ENCODE data around the gene EXOSC5.

The EXOSC5 gene

DNA sequence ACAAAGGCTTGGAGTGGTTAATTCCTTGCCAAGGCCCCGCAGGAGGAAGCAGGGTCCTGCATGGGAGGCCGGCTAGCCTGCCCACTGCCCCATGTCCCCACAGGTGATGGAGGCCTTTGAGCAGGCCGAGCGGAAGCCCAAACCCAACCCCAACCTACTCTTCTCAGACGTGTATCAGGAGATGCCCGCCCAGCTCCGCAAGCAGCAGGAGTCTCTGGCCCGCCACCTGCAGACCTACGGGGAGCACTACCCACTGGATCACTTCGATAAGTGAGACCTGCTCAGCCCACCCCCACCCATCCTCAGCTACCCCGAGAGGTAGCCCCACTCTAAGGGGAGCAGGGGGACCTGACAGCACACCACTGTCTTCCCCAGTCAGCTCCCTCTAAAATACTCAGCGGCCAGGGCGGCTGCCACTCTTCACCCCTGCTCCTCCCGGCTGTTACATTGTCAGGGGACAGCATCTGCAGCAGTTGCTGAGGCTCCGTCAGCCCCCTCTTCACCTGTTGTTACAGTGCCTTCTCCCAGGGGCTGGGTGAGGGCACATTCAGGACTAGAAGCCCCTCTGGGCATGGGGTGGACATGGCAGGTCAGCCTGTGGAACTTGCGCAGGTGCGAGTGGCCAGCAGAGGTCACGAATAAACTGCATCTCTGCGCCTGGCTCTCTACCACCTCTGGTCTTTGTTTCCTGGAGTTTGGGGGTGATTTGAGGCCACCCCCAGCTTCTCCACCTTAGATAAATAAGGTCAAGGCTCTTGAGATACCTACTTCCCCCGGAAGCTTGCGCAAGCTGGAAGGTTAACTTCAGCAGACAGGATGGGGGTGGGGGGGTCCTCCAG lies 27.4 kb upstream of the EXOSC5 start:
- Histone ChIP-seq H3K9me3 (ENCODE audit: insufficient read depth, low read depth, low read length) (no peaks in the 10 kb centered on the region), H3K9me2 (replicated peaks; ENCODE audit: low read depth, low read length) (no peaks in the 10 kb centered on the region), H3K4me2 (ENCODE audit: low read depth, low read length, poor library complexity, severe bottlenecking) (no peak overlapping the region), H3K36me3 (ENCODE audit: insufficient read depth, low read length) (peaks cover 30% of the 10 kb centered on the region; the same call in 1 of the 2 replicates), H3K79me2 (ENCODE audit: insufficient read depth, low read length) (no peaks in the 10 kb centered on the region), H3K27me3 (ENCODE audit: insufficient read depth, low read length, poor library complexity, severe bottlenecking) (no peaks in the 10 kb centered on the region), H3F3A (ENCODE audit: low read depth) (no peaks in the 10 kb centered on the region), H2AFZ (ENCODE audit: low read length) (no peak overlapping the region), H4K20me1 (ENCODE audit: insufficient read depth, low read length, poor library complexity, severe bottlenecking) (no peaks in the 10 kb centered on the region), H3K4me1 (ENCODE audit: insufficient read depth, low read length, poor library complexity, severe bottlenecking) (peaks cover 18% of the 10 kb centered on the region), H3K9ac (ENCODE audit: low read depth, low read length, poor library complexity, severe bottlenecking) (no peak overlapping the region), H3K4me3 (ENCODE audit: low read length, poor library complexity, severe bottlenecking) (no peak overlapping the region)
- TF ChIP-seq, protein P1, sequence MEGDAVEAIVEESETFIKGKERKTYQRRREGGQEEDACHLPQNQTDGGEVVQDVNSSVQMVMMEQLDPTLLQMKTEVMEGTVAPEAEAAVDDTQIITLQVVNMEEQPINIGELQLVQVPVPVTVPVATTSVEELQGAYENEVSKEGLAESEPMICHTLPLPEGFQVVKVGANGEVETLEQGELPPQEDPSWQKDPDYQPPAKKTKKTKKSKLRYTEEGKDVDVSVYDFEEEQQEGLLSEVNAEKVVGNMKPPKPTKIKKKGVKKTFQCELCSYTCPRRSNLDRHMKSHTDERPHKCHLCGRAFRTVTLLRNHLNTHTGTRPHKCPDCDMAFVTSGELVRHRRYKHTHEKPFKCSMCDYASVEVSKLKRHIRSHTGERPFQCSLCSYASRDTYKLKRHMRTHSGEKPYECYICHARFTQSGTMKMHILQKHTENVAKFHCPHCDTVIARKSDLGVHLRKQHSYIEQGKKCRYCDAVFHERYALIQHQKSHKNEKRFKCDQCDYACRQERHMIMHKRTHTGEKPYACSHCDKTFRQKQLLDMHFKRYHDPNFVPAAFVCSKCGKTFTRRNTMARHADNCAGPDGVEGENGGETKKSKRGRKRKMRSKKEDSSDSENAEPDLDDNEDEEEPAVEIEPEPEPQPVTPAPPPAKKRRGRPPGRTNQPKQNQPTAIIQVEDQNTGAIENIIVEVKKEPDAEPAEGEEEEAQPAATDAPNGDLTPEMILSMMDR (conservative IDR thresholded peaks at IDR 0.05; ENCODE audit: low read length) = no peak
- TF ChIP-seq EZH2phosphoT487 (IDR thresholded peaks at IDR 0.05; ENCODE audit: borderline replicate concordance) = no peak

GRCh38 chr19:41422955-41423354 lies 25.8 kb upstream of the EXOSC5 start:
- no peaks in the 10 kb centered on the region for H3K79me2 ChIP-seq (ENCODE audit: insufficient read depth, low read length)
- H3K36me3 ChIP-seq (ENCODE audit: insufficient read depth, low read length) = peaks cover 38% of the 10 kb centered on the region; the same call in 1 of the 2 replicates
- no peaks in the 10 kb centered on the region for H3K9me2 ChIP-seq (replicated peaks; ENCODE audit: low read depth, low read length)
- no peaks in the 10 kb centered on the region for H4K20me1 ChIP-seq (ENCODE audit: insufficient read depth, low read length, poor library complexity, severe bottlenecking)
- no peaks in the 10 kb centered on the region for H3K27me3 ChIP-seq (ENCODE audit: insufficient read depth, low read length, poor library complexity, severe bottlenecking)
- no peak overlapping the region for H3K4me3 ChIP-seq (ENCODE audit: low read length, poor library complexity, severe bottlenecking)
- H2AFZ ChIP-seq (ENCODE audit: low read length) = no peak overlapping the region
- H3K9me3 ChIP-seq (ENCODE audit: insufficient read depth, low read depth, low read length) = no peaks in the 10 kb centered on the region
- no peak overlapping the region for H3K9ac ChIP-seq (ENCODE audit: low read depth, low read length, poor library complexity, severe bottlenecking)
- H3K4me2 ChIP-seq (ENCODE audit: low read depth, low read length, poor library complexity, severe bottlenecking) = no peak overlapping the region
- TF ChIP-seq EZH2phosphoT487 (IDR thresholded peaks at IDR 0.05; ENCODE audit: borderline replicate concordance) = no peak
- TF ChIP-seq, protein P1 (conservative IDR thresholded peaks at IDR 0.05; ENCODE audit: low read length) = no peak
- no peaks in the 10 kb centered on the region for H3F3A ChIP-seq (ENCODE audit: low read depth)
- H3K4me1 ChIP-seq (ENCODE audit: insufficient read depth, low read length, poor library complexity, severe bottlenecking) = peaks cover 6% of the 10 kb centered on the region

GRCh38 chr19:41422456-41422855 lies 25.3 kb upstream of the EXOSC5 start:
- Histone ChIP-seq H3K27me3 (ENCODE audit: insufficient read depth, low read length, poor library complexity, severe bottlenecking) (no peaks in the 10 kb centered on the region), H3K9ac (ENCODE audit: low read depth, low read length, poor library complexity, severe bottlenecking) (no peak overlapping the region), H4K20me1 (ENCODE audit: insufficient read depth, low read length, poor library complexity, severe bottlenecking) (no peaks in the 10 kb centered on the region), H3F3A (ENCODE audit: low read depth) (no peaks in the 10 kb centered on the region), H3K79me2 (ENCODE audit: insufficient read depth, low read length) (no peaks in the 10 kb centered on the region), H3K9me3 (ENCODE audit: insufficient read depth, low read depth, low read length) (no peaks in the 10 kb centered on the region), H2AFZ (ENCODE audit: low read length) (no peak overlapping the region), H3K36me3 (ENCODE audit: insufficient read depth, low read length) (peaks cover 38% of the 10 kb centered on the region; the same call in 1 of the 2 replicates), H3K4me3 (ENCODE audit: low read length, poor library complexity, severe bottlenecking) (no peak overlapping the region), H3K4me1 (ENCODE audit: insufficient read depth, low read length, poor library complexity, severe bottlenecking) (peaks cover under 1% of the 10 kb centered on the region), H3K4me2 (ENCODE audit: low read depth, low read length, poor library complexity, severe bottlenecking) (no peak overlapping the region), H3K9me2 (replicated peaks; ENCODE audit: low read depth, low read length) (no peaks in the 10 kb centered on the region)
- TF ChIP-seq, protein P1 (conservative IDR thresholded peaks at IDR 0.05; ENCODE audit: low read length) = no peak
- TF ChIP-seq EZH2phosphoT487 (IDR thresholded peaks at IDR 0.05; ENCODE audit: borderline replicate concordance) = no peak
